ENCODE results near the gene MCCD1.

GRCh38 chr6:31540640-31541039, 11.9 kb downstream of the MCCD1 start:
- TF ChIP-seq CTCF (conservative IDR thresholded peaks at IDR 0.05; ENCODE audit: low read depth, low read length) (no peak), EZH2 (IDR thresholded peaks at IDR 0.05; ENCODE audit: low read length, unreplicated experiment) (no peak)
